Peyer's patch (tissue), 4 donors: Measurements from ENCODE around the gene MOB3B. TPM values are rescaled to one million over a fixed set of nuclear protein-coding genes. Genes with fewer than 3 reads are reported as not detected.

Source experiments
- DNase-seq, 3 donors: peaks; one replicate each; pipeline ENCODE4 v3.0.0-alpha.2; 2017 to 2019
- H3K27ac ChIP-seq, 4 donors: fragments of 200-600 bp; sonication (generic); one replicate each; pipeline ENCODE4 v1.5.1; 2016 to 2019
- H3K27me3 ChIP-seq, 2 donors: fragments of 200-600 bp; sonication (generic); one replicate each; pipeline ENCODE4 v1.5.1; 2019
- H3K36me3 ChIP-seq, 3 donors: fragments of 200-600 bp; sonication (generic); one replicate each; pipeline ENCODE4 v1.5.1; 2016 to 2019
- H3K4me1 ChIP-seq, 4 donors: fragments of 200-600 bp; sonication (generic); one replicate each; pipeline ENCODE4 v1.5.1; 2016 to 2019
- H3K4me3 ChIP-seq, 4 donors: fragments of 200-600 bp; sonication (generic); 1 replicate in 3 of 4; 2 replicates in 1 of 4; pipeline ENCODE4 v1.5.1; 2016 to 2019; ENCODE audit warnings: mild to moderate bottlenecking in 1 of 4
- H3K9me3 ChIP-seq, 4 donors: fragments of 200-600 bp; sonication (generic); one replicate each; pipeline ENCODE4 v1.5.1; 2016 to 2019; ENCODE audit warnings: mild to moderate bottlenecking in 1 of 4
- POLR2A ChIP-seq, 2 donors: fragments of 450-650 bp; IDR thresholded peaks; one replicate each; pipeline ENCODE4 v1.5.1; 2017; ENCODE audit warnings: antibody characterized with exemption in 2 of 2, mild to moderate bottlenecking in 2 of 2, moderate library complexity in 2 of 2
- total RNA-seq, 4 donors: library from RNA; depleted of rRNA; stranded (reverse); fragments of >200 nt; gene quantifications; one replicate each; pipeline ENCODE4 v1.1.0, GENCODE V29; 2016
- TF ChIP-seq, protein P1 (sequence below), 6 experiments: fragments of 450-650 bp in 4 of 6; fragments of 200-600 bp in 2 of 6; sonication (generic) in 1 of 6; IDR thresholded peaks; one replicate each; pipeline ENCODE4 v1.5.1; 2017 to 2019; ENCODE audit warnings: antibody characterized with exemption in 6 of 6, mild to moderate bottlenecking in 3 of 6, moderate library complexity in 1 of 6

The MOB3B gene
- total RNA-seq, 4 donors from 2014 or later = 24.8 to 65.7 (median 36.4) TPM

DNA sequence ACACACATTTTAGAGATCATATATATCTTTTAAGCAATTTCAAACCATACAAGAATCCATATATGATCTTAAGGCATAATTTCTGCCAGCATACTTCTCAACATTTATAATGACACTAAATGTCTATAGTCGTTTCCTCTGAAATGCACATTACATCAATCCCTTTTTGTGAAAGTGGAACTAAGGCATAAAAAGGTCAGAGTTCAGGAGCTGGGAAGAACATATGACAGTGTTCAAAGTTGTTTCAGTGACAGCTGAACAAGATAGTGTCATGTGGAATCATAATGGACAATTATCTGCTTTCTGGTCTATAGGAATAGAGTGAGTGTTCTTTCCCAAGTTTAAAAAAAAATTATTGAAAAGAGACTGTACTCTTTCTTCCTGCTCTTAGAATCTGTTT is 2.4 kb upstream of the MOB3B start:
- Histone ChIP-seq H3K27me3 (no peaks in the 10 kb centered on the region), H3K27ac (no peak overlapping the region), H3K4me1 (peaks cover 0 to 12% (median 5%) of the 10 kb centered on the region in 4 donors), H3K4me3 (no peak overlapping the region), H3K36me3 (no peaks in the 10 kb centered on the region), H3K9me3 (no peaks in the 10 kb centered on the region)
- TF ChIP-seq, protein P1, sequence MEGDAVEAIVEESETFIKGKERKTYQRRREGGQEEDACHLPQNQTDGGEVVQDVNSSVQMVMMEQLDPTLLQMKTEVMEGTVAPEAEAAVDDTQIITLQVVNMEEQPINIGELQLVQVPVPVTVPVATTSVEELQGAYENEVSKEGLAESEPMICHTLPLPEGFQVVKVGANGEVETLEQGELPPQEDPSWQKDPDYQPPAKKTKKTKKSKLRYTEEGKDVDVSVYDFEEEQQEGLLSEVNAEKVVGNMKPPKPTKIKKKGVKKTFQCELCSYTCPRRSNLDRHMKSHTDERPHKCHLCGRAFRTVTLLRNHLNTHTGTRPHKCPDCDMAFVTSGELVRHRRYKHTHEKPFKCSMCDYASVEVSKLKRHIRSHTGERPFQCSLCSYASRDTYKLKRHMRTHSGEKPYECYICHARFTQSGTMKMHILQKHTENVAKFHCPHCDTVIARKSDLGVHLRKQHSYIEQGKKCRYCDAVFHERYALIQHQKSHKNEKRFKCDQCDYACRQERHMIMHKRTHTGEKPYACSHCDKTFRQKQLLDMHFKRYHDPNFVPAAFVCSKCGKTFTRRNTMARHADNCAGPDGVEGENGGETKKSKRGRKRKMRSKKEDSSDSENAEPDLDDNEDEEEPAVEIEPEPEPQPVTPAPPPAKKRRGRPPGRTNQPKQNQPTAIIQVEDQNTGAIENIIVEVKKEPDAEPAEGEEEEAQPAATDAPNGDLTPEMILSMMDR (IDR thresholded peaks at IDR 0.05) = no peak
- TF ChIP-seq POLR2A (IDR thresholded peaks at IDR 0.05) = no peak
- no peak for DNase-seq

DNA sequence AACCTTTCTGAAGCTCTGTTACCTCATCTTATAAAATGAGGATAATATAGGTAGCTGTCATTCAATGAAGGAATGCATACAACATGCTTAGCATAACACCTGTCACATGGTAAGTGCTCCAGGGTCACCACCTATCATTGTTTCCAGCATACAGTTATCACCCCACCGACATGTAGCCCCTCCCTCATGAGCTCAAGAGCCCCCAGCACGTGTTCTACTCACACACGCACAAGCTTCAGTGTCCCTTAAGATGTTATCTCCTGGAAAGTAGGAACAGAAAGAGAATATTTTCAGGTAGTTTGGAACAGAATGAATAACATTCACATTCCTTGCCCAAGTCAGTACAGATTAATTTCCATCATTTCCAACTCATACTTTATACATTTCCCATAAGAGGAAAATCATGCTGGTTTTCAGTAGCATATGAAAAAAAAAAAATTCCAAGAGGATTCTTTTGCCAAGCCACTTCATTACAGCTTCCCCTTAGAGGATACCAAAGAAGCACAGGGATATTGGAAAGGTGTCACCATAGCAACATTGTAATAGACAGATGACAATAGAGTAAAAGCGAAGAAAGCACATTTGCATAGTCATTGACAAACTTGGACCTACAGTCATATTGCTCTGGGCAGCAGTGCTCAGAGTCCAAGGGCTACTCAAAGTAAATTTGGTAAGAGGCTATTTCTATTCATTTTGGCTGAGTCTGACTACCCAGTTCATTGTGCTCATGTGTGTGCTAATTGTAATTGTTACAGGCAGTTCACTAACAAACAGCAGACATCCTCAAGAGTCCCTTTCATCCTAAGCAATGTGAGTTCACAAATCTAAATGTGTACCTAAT is 1.5 kb upstream of the MOB3B start:
- Histone ChIP-seq H3K27me3 (no peaks in the 10 kb centered on the region), H3K27ac (no peak overlapping the region), H3K4me3 (no peak overlapping the region), H3K4me1 (peaks cover 0 to 20% (median 5%) of the 10 kb centered on the region in 4 donors), H3K9me3 (no peaks in the 10 kb centered on the region), H3K36me3 (no peaks in the 10 kb centered on the region)
- TF ChIP-seq, protein P1 (IDR thresholded peaks at IDR 0.05) = no peak
- no peak for TF ChIP-seq POLR2A (IDR thresholded peaks at IDR 0.05)
- no peak for DNase-seq

DNA sequence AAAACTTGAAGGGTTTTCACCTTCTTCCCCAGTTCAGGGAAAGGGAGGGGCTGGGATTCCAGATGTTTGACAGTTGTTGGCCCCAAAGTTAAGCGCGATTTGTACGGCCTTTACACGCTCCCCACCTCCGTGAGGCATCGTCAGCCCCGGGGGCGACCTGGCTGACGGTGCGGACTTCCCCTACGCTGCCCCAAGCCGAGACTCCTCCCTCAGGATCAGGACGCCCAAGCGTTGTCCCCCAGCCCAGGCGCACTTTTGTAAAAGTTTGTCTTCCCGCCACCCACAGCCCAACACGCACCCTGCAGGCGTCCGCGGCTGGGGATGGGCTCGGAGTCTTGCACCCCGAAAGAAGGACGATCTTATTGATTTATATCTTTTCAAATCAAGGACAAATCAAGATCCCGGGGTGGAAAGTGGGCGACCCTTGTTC is 713 bp downstream of the MOB3B start:
- Histone ChIP-seq H3K36me3 (no peaks in the 10 kb centered on the region), H3K27me3 (no peaks in the 10 kb centered on the region), H3K9me3 (no peaks in the 10 kb centered on the region), H3K4me3 (peak overlapping the region; percentile 65 to 98 (median 80)), H3K4me1 (peaks cover 0 to 20% (median 5%) of the 10 kb centered on the region in 4 donors), H3K27ac (peak overlapping the region; percentile 81 to 94 (median 92))
- TF ChIP-seq, protein P1 (IDR thresholded peaks at IDR 0.05) = peak in 1 of 6 experiments; percentile 15
- peak in 1 of 2 donors; percentile 21 for TF ChIP-seq POLR2A (IDR thresholded peaks at IDR 0.05)
- DNase-seq = peak; percentile 74 to 83 (median 79)

DNA sequence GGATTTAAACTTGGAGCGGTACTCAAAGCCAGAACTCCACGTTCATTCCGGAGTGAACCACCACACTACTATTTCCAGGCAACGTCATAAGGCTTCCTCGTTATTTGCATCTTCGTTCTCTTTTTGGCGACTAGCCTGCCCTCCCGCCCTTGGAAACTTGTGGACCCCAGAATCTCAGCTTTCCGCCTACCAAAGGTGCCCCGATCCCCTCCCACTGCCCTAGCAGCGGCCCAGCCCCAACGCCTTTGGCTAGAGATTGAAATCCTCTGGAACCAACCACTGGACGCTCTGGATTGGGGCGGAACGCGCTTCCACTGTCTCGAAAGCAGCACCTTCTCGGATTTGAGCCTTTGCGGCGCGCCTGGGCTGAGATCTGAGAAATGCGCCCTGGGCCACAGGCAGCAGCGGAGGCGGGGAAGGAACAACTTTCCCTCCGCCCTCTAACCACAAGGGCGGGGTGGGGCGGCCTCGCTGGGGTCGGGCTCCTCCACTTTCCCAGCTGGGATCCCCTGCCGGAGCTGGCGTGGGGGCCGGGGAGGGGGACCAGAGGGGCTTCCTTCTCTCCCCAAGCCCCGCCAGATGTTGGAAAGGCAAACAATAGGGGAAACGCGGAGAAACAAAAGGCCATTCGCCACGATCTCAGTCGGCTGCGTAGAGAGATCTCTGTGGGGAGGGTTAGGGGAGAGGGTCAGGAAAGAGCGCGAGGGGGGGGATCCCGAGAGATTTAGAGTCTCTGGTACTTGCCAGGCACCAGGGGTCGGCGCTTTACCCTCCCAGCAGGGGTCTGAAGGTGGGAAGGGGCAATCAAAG is 1.3 kb downstream of the MOB3B start:
- no peaks in the 10 kb centered on the region for H3K27me3 ChIP-seq
- peaks cover 0 to 20% (median 5%) of the 10 kb centered on the region in 4 donors for H3K4me1 ChIP-seq
- H3K4me3 ChIP-seq = peak overlapping the region; percentile 65 to 98 (median 80)
- no peaks in the 10 kb centered on the region for H3K9me3 ChIP-seq
- H3K36me3 ChIP-seq = no peaks in the 10 kb centered on the region
- TF ChIP-seq, protein P1 (IDR thresholded peaks at IDR 0.05) = peak in 1 of 6 experiments; percentile 8
- TF ChIP-seq POLR2A (IDR thresholded peaks at IDR 0.05) = peak in 1 of 2 donors; percentile 76
- peak overlapping the region; percentile 81 to 94 (median 92) for H3K27ac ChIP-seq
- peak; percentile 72 to 92 (median 87) for DNase-seq

DNA sequence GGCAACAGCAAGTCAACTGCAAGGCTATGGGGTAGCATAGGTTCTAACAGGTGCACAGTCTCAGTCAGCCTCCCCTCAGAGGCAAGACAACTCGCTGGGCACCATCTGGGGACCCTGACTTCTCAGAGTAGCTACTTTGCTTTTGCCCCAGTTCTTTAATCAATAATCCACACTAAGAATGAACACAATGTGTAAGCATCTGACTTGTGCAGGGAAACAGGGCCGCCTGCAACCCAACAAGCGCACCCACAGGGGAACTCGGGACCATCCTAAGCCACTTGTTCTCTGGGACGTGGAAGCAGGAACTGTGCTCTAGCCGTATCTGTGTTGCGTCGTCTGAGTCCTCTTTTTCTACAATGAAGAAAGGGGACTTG is 1.9 kb downstream of the MOB3B start:
- no peak for TF ChIP-seq POLR2A (IDR thresholded peaks at IDR 0.05)
- TF ChIP-seq, protein P1 (IDR thresholded peaks at IDR 0.05) = no peak
- no peaks in the 10 kb centered on the region for H3K9me3 ChIP-seq

More for the DNA sequence above, 1.9 kb downstream of the MOB3B start:
- no peaks in the 10 kb centered on the region for H3K36me3 ChIP-seq
- H3K4me3 ChIP-seq = peak overlapping the region; percentile 65 to 98 (median 80)
- no peaks in the 10 kb centered on the region for H3K27me3 ChIP-seq
- peak overlapping the region; percentile 81 to 94 (median 92) for H3K27ac ChIP-seq
- peak in 1 of 3 donors; percentile 22 for DNase-seq
- peaks cover 0 to 20% (median 5%) of the 10 kb centered on the region in 4 donors for H3K4me1 ChIP-seq
